Cardiac muscle cell (in vitro differentiated cells and primary cell): ENCODE results near the gene KCNMB1. TPM values are rescaled to one million over a fixed set of nuclear protein-coding genes. Genes with fewer than 3 reads are reported as not detected.
"Not testable (repeated sequence)": the region's sequence is repeated elsewhere in the genome, so short reads cannot be mapped to it uniquely, and the experiment has no call there.

Experiments used
- DNase-seq, 2 donors: peaks; one replicate each; pipeline versions ENCODE4 v3.0.0 to v3.0.0-alpha.2; 2010 to 2017; ENCODE audit warnings: low read depth in 1 of 2, low spot score in 1 of 2
- H3K27ac ChIP-seq: fragments of 200-600 bp; sonication (generic); 2 replicates; pipeline ENCODE4 v1.5.1; 2016
- H3K27me3 ChIP-seq: fragments of 200-600 bp; sonication (generic); 2 replicates; pipeline ENCODE4 v1.6.0; 2016; ENCODE audit warnings: control low read depth
- H3K36me3 ChIP-seq: fragments of 200-600 bp; sonication (generic); 2 replicates; pipeline ENCODE4 v1.5.1; 2016; ENCODE audit warnings: control low read depth
- H3K4me1 ChIP-seq: fragments of 200-600 bp; sonication (generic); 2 replicates; pipeline ENCODE4 v1.8.1; 2017; ENCODE audit warnings: low read depth, mild to moderate bottlenecking, mixed run types
- H3K4me3 ChIP-seq: fragments of 200-600 bp; sonication (generic); 2 replicates; pipeline ENCODE4 v1.5.1; 2016; ENCODE audit warnings: mild to moderate bottlenecking
- H3K9me3 ChIP-seq: fragments of 200-600 bp; sonication (generic); 2 replicates; pipeline ENCODE4 v1.5.1; 2017; ENCODE audit warnings: low read depth, mild to moderate bottlenecking, control low read depth
- polyA plus RNA-seq: library from polyadenylated mRNA; unstranded; fragments of >200 nt; fragmentation: Nextera tagmentation; extraction: Ambion mirVana; gene quantifications from 2 replicates; pipeline ENCODE4 v1.2.1, GENCODE V29; 2016
- total RNA-seq: library from RNA; depleted of rRNA; stranded (reverse); fragments of >200 nt; gene quantifications from 2 replicates; pipeline ENCODE4 v1.2.3, GENCODE V29; 2016
- TF ChIP-seq, protein P1 (sequence below): IDR thresholded peaks from 2 replicates; pipeline ENCODE4 v1.5.1; 2012; ENCODE audit warnings: low read depth, mild to moderate bottlenecking, low read length

KCNMB1 gene
- total and polyA plus RNA-seq, 2 experiments from 2014 or later: 1.9 to 3.9 TPM

DNA sequence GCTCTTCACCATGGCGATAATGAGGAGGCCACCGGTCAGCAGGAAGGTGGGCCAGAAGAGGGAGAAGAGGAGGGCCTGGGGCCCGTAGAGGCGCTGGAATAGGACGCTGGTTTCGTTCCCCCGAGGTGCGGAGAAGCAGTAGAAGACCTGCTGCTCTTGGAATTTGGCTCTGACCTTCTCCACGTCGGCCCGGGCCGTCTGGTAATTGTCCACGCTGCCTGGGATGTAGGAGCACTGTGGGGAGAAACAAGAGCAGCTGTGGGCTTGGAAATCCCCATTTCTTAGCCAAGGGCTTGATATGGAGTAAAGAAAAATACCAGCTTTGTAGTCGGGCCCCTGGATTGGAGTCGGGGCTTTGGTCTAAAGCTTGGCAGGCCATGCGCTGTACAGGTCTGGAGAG lies 10.4 kb downstream of the KCNMB1 start:
- TF ChIP-seq, protein P1, sequence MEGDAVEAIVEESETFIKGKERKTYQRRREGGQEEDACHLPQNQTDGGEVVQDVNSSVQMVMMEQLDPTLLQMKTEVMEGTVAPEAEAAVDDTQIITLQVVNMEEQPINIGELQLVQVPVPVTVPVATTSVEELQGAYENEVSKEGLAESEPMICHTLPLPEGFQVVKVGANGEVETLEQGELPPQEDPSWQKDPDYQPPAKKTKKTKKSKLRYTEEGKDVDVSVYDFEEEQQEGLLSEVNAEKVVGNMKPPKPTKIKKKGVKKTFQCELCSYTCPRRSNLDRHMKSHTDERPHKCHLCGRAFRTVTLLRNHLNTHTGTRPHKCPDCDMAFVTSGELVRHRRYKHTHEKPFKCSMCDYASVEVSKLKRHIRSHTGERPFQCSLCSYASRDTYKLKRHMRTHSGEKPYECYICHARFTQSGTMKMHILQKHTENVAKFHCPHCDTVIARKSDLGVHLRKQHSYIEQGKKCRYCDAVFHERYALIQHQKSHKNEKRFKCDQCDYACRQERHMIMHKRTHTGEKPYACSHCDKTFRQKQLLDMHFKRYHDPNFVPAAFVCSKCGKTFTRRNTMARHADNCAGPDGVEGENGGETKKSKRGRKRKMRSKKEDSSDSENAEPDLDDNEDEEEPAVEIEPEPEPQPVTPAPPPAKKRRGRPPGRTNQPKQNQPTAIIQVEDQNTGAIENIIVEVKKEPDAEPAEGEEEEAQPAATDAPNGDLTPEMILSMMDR: no peak
- Histone ChIP-seq H3K36me3 (no peaks in the 10 kb centered on the region), H3K9me3 (no peaks in the 10 kb centered on the region), H3K4me1 (no peaks in the 10 kb centered on the region), H3K27ac (no peak overlapping the region), H3K4me3 (no peak overlapping the region), H3K27me3 (no peaks in the 10 kb centered on the region)
- DNase-seq: no peak

DNA sequence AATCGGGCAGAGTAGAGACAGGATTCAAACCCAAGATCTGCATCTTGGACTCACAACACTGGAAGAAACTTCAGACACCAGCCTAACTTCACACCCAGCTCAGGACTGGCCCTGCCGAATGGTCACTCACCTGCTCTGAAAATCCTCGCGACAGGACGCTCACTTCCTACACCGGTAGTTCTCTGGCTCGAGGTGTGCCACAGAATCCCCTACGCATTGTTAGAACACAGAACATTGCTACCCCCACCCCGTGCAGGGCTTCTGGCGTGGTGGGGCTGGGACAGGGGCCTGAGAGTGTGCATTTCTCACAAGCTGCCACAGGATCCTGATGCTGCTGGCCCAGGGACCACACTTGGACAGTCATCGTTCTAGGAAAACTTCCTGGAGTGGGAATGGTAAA lies 12.1 kb downstream of the KCNMB1 start:
- H3K36me3 ChIP-seq: no peaks in the 10 kb centered on the region
- H3K27me3 ChIP-seq: no peaks in the 10 kb centered on the region
- H3K9me3 ChIP-seq: no peaks in the 10 kb centered on the region
- H3K4me3 ChIP-seq: no peak overlapping the region
- no peaks in the 10 kb centered on the region for H3K4me1 ChIP-seq
- TF ChIP-seq, protein P1: no peak
- H3K27ac ChIP-seq: no peak overlapping the region
- no peak for DNase-seq

DNA sequence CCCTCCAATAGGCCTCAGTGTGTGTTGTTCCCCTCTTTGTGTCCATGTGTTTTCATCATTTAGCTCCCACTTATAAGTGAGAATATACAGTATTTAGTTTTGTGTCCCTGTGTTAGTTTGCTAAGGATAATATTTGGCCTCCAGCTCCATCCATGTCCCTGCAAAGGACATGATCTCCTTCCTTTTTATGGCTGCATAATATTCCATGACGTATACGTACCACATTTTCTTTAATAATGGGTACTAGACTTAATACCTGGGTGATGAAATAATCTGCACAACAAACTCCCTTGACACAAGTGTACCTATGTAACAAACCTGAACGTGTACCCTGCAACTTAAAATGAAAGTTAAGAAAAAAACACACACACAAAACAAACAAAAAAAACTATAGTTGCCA lies 12.6 kb downstream of the KCNMB1 start:
- H3K9me3 ChIP-seq, H3K36me3 ChIP-seq, H3K27ac ChIP-seq, DNase-seq, H3K4me1 ChIP-seq, H3K27me3 ChIP-seq, H3K4me3 ChIP-seq: not testable (repeated sequence)

DNA sequence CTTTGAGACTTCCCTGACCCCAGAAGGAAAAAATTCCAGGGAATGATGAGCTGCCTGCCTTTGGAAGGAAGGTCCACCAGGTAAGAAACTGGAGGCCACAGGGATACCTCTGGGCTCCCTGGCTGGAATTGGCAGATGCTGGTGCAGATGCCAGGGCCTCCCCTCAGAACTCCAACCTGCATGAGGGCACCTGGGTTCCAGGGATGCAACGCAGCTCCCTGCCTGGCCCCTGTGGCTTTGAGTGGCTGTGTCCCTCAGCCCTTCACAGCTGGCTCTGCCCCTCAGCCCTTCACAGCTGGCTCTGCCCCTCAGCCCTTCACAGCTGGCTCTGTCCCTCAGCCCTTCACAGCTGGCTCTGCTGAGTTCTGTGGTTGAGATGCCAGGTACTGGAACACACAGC lies 13.9 kb downstream of the KCNMB1 start:
- DNase-seq: no peak

DNA sequence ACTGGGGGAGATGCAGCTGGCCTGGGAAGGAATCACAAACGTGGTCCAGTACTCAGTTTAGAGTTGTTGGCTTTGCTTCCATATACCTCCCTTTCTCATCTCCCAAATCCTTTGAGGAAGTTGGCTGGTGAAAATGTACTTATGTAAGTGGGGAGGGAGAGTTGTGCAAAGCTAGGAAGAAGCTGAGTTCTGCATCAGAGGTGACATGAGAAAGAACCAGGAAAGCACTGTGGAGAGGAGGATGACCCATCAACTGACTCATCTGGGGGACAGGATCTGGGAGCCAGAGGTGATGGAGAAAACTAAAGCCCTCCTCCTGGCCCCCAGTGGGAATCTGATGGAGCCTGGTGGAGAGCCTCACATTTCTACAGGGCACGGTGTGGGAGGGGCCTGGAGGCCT lies 16.2 kb downstream of the KCNMB1 start:
- DNase-seq: no peak
- H3K36me3 ChIP-seq: no peaks in the 10 kb centered on the region
- no peaks in the 10 kb centered on the region for H3K4me1 ChIP-seq
- no peak overlapping the region for H3K4me3 ChIP-seq
- H3K27me3 ChIP-seq: no peaks in the 10 kb centered on the region
- TF ChIP-seq, protein P1: no peak
- H3K27ac ChIP-seq: no peak overlapping the region
- no peaks in the 10 kb centered on the region for H3K9me3 ChIP-seq

More for the DNA sequence above, 13.9 kb downstream of the KCNMB1 start:
- Histone ChIP-seq H3K27me3 (no peaks in the 10 kb centered on the region), H3K4me3 (no peak overlapping the region), H3K9me3 (no peaks in the 10 kb centered on the region), H3K4me1 (no peaks in the 10 kb centered on the region), H3K36me3 (no peaks in the 10 kb centered on the region), H3K27ac (no peak overlapping the region)
- TF ChIP-seq, protein P1: no peak

DNA sequence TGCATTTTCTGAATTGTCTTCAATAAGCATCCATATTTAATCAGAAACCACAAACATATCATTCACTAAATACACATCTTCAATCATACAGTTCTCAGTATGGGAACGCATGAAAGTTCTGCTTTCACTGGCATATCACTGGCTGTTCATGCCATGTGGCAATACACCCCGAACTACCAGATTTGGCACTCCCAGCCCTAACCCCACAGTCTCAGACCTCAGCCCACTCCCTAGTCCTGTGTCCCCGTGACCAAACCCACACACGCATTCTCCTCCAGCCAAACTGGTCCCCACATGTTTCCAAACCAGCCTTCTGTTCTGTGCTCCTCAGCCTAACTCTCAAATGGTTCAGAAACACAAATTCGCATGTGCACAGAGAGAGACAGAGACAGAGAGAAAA lies 20.6 kb downstream of the KCNMB1 start:
- Histone ChIP-seq H3K4me3 (no peak overlapping the region), H3K27me3 (no peaks in the 10 kb centered on the region), H3K36me3 (no peaks in the 10 kb centered on the region), H3K9me3 (no peaks in the 10 kb centered on the region), H3K27ac (no peak overlapping the region), H3K4me1 (no peaks in the 10 kb centered on the region)
- DNase-seq: no peak
- TF ChIP-seq, protein P1: no peak
